ENCODE data around the gene NTSR1.

Gene NTSR1

GRCh38 chr20:62745279-62745951 lies 36.8 kb downstream of the NTSR1 start:
- H3K4me3 ChIP-seq (ENCODE audit: low read depth, low read length): no peak overlapping the region
- no peak for TF ChIP-seq CTCF (IDR thresholded peaks at IDR 0.05; ENCODE audit: insufficient read depth, low read depth, low read length, missing control alignments)
- no peak for DNase-seq (ENCODE audit: low read depth)

GRCh38 chr20:62745952-62746288 lies 37.3 kb downstream of the NTSR1 start:
- H3K4me3 ChIP-seq (ENCODE audit: low read depth, low read length): no peak overlapping the region
- TF ChIP-seq CTCF (IDR thresholded peaks at IDR 0.05; ENCODE audit: insufficient read depth, low read depth, low read length, missing control alignments): no peak
- DNase-seq (ENCODE audit: low read depth): no peak

GRCh38 chr20:62748311-62748710 lies 39.7 kb downstream of the NTSR1 start:
- DNase-seq (ENCODE audit: low read depth): no peak
- TF ChIP-seq CTCF (IDR thresholded peaks at IDR 0.05; ENCODE audit: insufficient read depth, low read depth, low read length, missing control alignments): no peak
- no peak overlapping the region for H3K4me3 ChIP-seq (ENCODE audit: low read depth, low read length)

- no peak overlapping the region for H3K4me3 ChIP-seq (ENCODE audit: low read depth, low read length)
- no peak for DNase-seq (ENCODE audit: low read depth)
- no peak for TF ChIP-seq CTCF (IDR thresholded peaks at IDR 0.05; ENCODE audit: insufficient read depth, low read depth, low read length, missing control alignments)
Observed at GRCh38 chr20:62749851-62750445, 41.3 kb downstream of the NTSR1 start.

- no peak for TF ChIP-seq CTCF (IDR thresholded peaks at IDR 0.05; ENCODE audit: insufficient read depth, low read depth, low read length, missing control alignments)
- no peak for DNase-seq (ENCODE audit: low read depth)
- no peak overlapping the region for H3K4me3 ChIP-seq (ENCODE audit: low read depth, low read length)
Observed at GRCh38 chr20:62751551-62752150, 43.0 kb downstream of the NTSR1 start.

- no peak overlapping the region for H3K4me3 ChIP-seq (ENCODE audit: low read depth, low read length)
- DNase-seq (ENCODE audit: low read depth): no peak
- no peak for TF ChIP-seq CTCF (IDR thresholded peaks at IDR 0.05; ENCODE audit: insufficient read depth, low read depth, low read length, missing control alignments)
Observed at GRCh38 chr20:62752181-62752670, 43.6 kb downstream of the NTSR1 start.
